T-cell (primary cell): ENCODE results near the gene MPPED1. TPM values are rescaled to one million over a fixed set of nuclear protein-coding genes. Genes with fewer than 3 reads are reported as not detected.

Source experiments
- ATAC-seq, 4 experiments: fragments of 200-7000 bp in 3 of 4; fragments of 150-1000 bp in 1 of 4; cut with Tn5 transposase; replicated peaks in 1 of 4; 1 replicate in 3 of 4; 2 replicates in 1 of 4; pipeline ENCODE4 v1.10.0; 2021; ENCODE audit warnings: moderate library complexity in 3 of 4, mild to moderate bottlenecking in 2 of 4, moderate number of reproducible peaks in 1 of 4
- CTCF ChIA-PET, 2 donors: fragments of 300-600 bp; sonication (Branson Sonifier 250); formaldehyde crosslinking; loops; one replicate each; lab custom pipeline; 2022; ENCODE audit warnings: antibody characterized with exemption in 2 of 2; lab: Charles Lee
- POLR2A ChIA-PET, 2 donors: fragments of 300-600 bp; sonication (Branson Sonifier 250); formaldehyde crosslinking; loops; one replicate each; lab custom pipeline; 2022; ENCODE audit warnings: antibody characterized with exemption in 2 of 2; lab: Charles Lee
- DNase-seq, 35 experiments: peaks; one replicate each; pipeline versions ENCODE4 v3.0.0 to v3.0.0-alpha.2; 2013 to 2023
- H3K27ac ChIP-seq: one replicate; pipeline ENCODE4 v1.5.1; 2013; ENCODE audit warnings: low read length
- H3K27me3 ChIP-seq, 2 experiments: replicated peaks in 1 of 2; 1 replicate in 1 of 2; 2 replicates in 1 of 2; pipeline versions ENCODE4 v1.6.1 to v1.7.0; 2013; ENCODE audit warnings: low read length in 1 of 2, mixed read lengths in 1 of 2; ENCODE audit not compliant: control insufficient read depth in 2 of 2, insufficient read depth in 2 of 2; ENCODE audit errors: extremely low read depth in 1 of 2
- H3K36me3 ChIP-seq, 2 donors: 1 replicate in 1 of 2; 2 replicates in 1 of 2; pipeline versions ENCODE4 v1.6.1 to v1.7.0; 2013; ENCODE audit warnings: low read length in 1 of 2; ENCODE audit not compliant: control insufficient read depth in 2 of 2, insufficient read depth in 1 of 2; ENCODE audit errors: extremely low read depth in 1 of 2
- H3K4me1 ChIP-seq, 2 experiments: 1 replicate in 1 of 2; 2 replicates in 1 of 2; pipeline versions ENCODE4 v1.6.1 to v1.7.0; 2013; ENCODE audit warnings: low read length in 2 of 2, mixed read lengths in 1 of 2; ENCODE audit not compliant: insufficient read depth in 2 of 2, control insufficient read depth in 1 of 2; ENCODE audit errors: extremely low read depth in 1 of 2
- H3K4me3 ChIP-seq, 2 donors: 1 replicate in 1 of 2; 2 replicates in 1 of 2; pipeline versions ENCODE4 v1.5.1 to v1.7.0; 2013; ENCODE audit warnings: mild to moderate bottlenecking in 2 of 2, low read length in 1 of 2, moderate library complexity in 1 of 2; ENCODE audit not compliant: control insufficient read depth in 1 of 2; ENCODE audit errors: extremely low read depth in 1 of 2
- H3K9me3 ChIP-seq: 2 replicates; pipeline ENCODE4 v1.7.0; 2013
- H3K27ac Mint-ChIP-seq, 2 donors: one replicate each; pipeline ENCODE4 v1.8.0; 2020 to 2021; ENCODE audit warnings: mild to moderate bottlenecking in 2 of 2, mixed read lengths in 2 of 2
- H3K27me3 Mint-ChIP-seq, 2 donors: one replicate each; pipeline ENCODE4 v1.8.0; 2021 to 2022; ENCODE audit warnings: mixed read lengths in 2 of 2
- H3K36me3 Mint-ChIP-seq: one replicate; pipeline ENCODE4 v1.8.0; 2021; ENCODE audit warnings: mixed read lengths
- H3K4me1 Mint-ChIP-seq, 3 donors: one replicate each; pipeline ENCODE4 v1.8.0; 2020 to 2022; ENCODE audit warnings: mixed read lengths in 3 of 3, mild to moderate bottlenecking in 1 of 3
- H3K4me3 Mint-ChIP-seq, 3 donors: one replicate each; pipeline ENCODE4 v1.8.0; 2020 to 2022; ENCODE audit warnings: mild to moderate bottlenecking in 3 of 3, mixed read lengths in 3 of 3, moderate library complexity in 3 of 3
- H3K9me3 Mint-ChIP-seq, 3 donors: one replicate each; pipeline ENCODE4 v1.8.0; 2020 to 2022; ENCODE audit warnings: mixed read lengths in 3 of 3
- WGBS: methylation state at CpG from one replicate; pipeline ENCODE4 v1.1.5; 2013; ENCODE audit warnings: missing lambda C conversion rate; ENCODE audit not compliant: insufficient coverage; 5-methylcytosine and 5-hydroxymethylcytosine counted together
- total RNA-seq, 35 experiments: library from RNA in 6 of 35; stranded (reverse) in 6 of 35; fragments of 120-200 nt in 1 of 35; gene quantifications; one replicate each; pipeline versions ENCODE4 v1.2.1 to v1.2.4 and lab custom pipeline; 2013 to 2026

MPPED1 gene
- total RNA-seq, 5 donors from 2014 or later (not counting 1 experiment from before 2014, with no cell fraction given): not detected

DNA sequence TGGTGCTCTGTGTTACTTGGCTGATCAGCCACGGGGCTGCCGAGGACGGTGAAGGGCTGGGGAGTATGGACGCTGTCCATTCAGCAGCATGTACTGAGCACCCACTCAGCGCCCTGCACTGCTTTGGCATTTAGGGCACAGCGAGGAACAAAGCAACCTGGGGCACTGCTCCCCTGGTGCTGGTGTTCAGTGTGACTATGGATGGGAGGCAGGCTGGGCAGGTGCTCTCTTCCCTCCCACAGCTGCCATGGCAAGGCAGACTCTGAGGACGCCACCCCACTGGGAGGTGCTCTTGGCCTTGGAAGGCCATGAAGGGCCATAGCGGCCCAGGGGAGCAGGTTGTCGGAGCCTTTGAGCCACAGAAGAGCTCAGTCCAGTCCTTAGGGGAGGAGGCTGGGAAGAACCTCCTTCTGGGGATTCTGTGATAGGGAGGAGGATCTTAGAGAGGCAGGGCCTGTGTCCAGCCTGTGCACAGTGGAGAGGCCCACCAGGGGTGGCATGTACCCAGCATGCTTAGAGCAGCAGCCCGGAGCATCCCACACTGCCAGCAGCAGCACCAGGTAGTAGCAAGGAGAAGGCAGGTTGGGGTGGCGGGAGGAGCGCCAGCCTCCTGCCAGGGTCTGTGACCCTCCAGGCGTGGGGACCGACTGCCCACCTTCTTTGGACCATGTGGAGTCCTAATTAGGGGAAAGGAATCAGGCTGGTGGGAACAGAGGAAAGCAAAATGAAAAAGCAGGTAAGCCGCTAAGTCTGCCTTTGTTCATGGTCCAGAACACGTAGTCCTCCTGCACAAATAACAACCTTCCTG lies 141.8 kb downstream of the MPPED1 start:
- Histone ChIP-seq H3K27ac (no peak overlapping the region), H3K27me3 (peaks cover 0 to 16% of the 10 kb centered on the region in 2 experiments), H3K9me3 (no peaks in the 10 kb centered on the region), H3K4me1 (no peaks in the 10 kb centered on the region), H3K4me3 (no peak overlapping the region), H3K36me3 (no peaks in the 10 kb centered on the region)
- ChIA-PET POLR2A (no interaction called here), CTCF (no interaction called here)
- ATAC-seq (no peak), DNase-seq (no peak)
- Mint-ChIP-seq H3K27me3 (peaks cover 5 to 20% of the 10 kb centered on the region in 2 donors), H3K4me1 (no peaks in the 10 kb centered on the region), H3K4me3 (no peak overlapping the region), H3K9me3 (peaks cover 0 to 2% (median 0%) of the 10 kb centered on the region in 3 donors), H3K27ac (no peak overlapping the region), H3K36me3 (no peaks in the 10 kb centered on the region)
- WGBS: 86% methylated on average over 15 of the region's 16 CpGs

DNA sequence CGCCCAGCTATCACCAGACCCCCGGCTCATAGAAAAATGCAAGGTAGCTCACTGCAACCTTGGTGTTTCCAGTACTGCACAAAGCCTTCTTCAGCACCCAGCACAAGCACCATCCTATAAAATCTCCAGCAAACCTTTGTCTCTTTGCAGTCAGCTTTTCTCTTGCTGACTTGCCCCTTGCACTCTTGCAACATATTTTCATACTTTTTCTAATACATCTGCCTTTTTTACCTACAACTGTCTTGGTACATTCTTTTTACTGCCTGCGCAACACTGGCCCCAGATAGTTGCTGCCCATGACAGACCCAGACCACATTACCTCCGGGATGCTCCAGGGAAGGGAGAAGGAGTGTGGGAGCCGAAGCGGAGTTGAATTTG lies 142.4 kb downstream of the MPPED1 start:
- no peak for ATAC-seq
- no peak overlapping the region for H3K27ac ChIP-seq
- no peak overlapping the region for H3K4me3 Mint-ChIP-seq
- H3K36me3 ChIP-seq: no peaks in the 10 kb centered on the region
- no peak overlapping the region for H3K27ac Mint-ChIP-seq
- ChIA-PET CTCF (no interaction called here), POLR2A (no interaction called here)
- H3K9me3 ChIP-seq: no peaks in the 10 kb centered on the region
- 80% methylated on average over 2 of the region's 6 CpGs for WGBS
- H3K9me3 Mint-ChIP-seq: peaks cover 0 to 5% (median 0%) of the 10 kb centered on the region in 3 donors
- H3K36me3 Mint-ChIP-seq: no peaks in the 10 kb centered on the region
- H3K4me1 Mint-ChIP-seq: no peaks in the 10 kb centered on the region
- no peak for DNase-seq
- H3K27me3 Mint-ChIP-seq: peaks cover 5 to 20% of the 10 kb centered on the region in 2 donors
- no peak overlapping the region for H3K4me3 ChIP-seq
- H3K27me3 ChIP-seq: peaks cover 0 to 16% of the 10 kb centered on the region in 2 experiments
- H3K4me1 ChIP-seq: no peaks in the 10 kb centered on the region

DNA sequence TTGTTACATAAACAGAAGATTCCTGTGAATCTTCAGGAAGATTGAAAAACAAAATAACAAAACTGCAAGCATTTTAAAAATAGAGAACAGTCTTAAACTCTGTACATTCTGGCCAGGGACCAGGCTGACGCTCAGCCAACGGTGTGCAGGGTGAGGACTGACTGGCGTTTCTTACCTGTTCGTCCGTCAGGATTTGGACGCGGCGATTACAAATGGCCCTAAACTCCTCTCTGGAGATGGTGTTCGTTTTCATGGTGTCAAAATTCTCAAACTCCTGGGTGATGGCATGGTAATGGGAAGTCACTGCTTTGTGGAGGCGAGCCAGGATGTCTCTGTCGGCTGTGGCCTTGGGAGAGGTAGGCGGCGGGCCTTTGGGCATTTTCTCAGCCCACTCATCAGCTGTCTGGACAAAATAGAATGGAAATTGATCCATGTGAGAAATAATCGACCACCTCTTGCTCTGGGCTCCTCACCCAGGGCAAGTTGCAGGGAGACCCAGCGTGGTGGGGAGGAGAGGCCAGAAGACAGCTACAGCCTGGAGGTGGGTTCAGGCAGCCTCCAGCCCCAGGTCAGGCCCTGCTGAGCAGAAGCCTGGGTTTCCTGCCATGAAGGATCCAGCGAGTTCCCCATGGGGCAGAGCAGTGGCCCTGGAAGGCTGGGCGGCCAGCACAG lies 143.0 kb downstream of the MPPED1 start:
- no peak for DNase-seq
- no peak overlapping the region for H3K4me3 ChIP-seq
- Mint-ChIP-seq H3K27ac (no peak overlapping the region), H3K9me3 (peaks cover 0 to 5% (median 0%) of the 10 kb centered on the region in 3 donors), H3K36me3 (no peaks in the 10 kb centered on the region), H3K27me3 (peaks cover 5 to 20% of the 10 kb centered on the region in 2 donors), H3K4me3 (no peak overlapping the region), H3K4me1 (no peaks in the 10 kb centered on the region)
- no peak for ATAC-seq
- ChIA-PET POLR2A (no interaction called here), CTCF (no interaction called here)
- H3K27ac ChIP-seq: no peak overlapping the region
- H3K4me1 ChIP-seq: no peaks in the 10 kb centered on the region
- peaks cover 0 to 16% of the 10 kb centered on the region in 2 experiments for H3K27me3 ChIP-seq
- no peaks in the 10 kb centered on the region for H3K9me3 ChIP-seq
- WGBS: 86% methylated on average over 12 of the region's 17 CpGs
- no peaks in the 10 kb centered on the region for H3K36me3 ChIP-seq

DNA sequence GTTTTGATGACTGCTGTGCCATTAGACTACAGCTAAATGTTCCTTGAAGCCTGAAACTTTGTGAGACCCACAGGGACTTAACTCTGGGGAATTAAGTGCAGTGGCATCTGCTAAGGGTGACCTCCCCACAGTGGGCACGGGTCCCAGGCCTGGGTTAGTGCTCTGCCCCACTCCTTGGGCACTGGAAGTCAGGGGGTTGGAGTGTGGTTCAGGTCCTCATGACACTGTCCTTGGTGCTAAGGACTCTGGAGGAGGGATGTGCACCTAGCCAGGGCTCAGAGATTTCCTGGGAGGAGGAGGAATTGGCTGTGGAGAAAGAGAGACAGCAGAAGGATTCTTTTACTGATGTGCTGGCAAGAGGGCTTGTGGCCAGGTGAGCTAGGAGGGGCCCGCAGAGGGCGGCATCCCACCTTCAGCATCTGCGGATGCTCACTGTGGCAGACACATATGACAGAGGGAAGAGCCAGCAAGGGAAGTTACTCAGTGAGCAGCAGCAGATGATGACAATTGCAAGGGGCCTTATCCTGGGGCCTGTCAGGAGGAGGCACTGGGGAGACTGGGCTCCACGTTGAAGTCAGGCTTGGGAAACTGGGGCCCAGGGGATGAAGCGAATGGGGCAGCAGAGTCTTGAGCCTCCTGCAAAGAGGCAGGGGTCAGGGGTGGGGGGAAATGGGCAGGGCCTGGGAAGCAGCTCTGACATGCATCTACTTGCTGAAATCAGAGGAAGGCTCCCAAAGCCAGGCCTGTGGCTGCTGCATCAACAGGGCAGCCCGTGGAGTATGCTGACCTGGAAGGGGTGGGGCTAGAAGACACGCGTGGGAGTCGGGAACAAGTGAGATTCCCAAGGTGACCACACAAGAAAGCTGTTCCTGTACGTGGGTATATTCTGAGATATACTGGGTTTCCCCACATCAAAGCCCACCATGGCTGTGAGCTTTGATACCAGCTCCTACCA lies 144.0 kb downstream of the MPPED1 start:
- CTCF ChIA-PET: no interaction called here
- Histone ChIP-seq H3K4me1 (no peaks in the 10 kb centered on the region), H3K9me3 (no peaks in the 10 kb centered on the region), H3K27ac (no peak overlapping the region), H3K4me3 (no peak overlapping the region), H3K36me3 (no peaks in the 10 kb centered on the region), H3K27me3 (peaks cover 0 to 20% of the 10 kb centered on the region in 2 experiments)
- Mint-ChIP-seq H3K27me3 (peaks cover 5 to 23% of the 10 kb centered on the region in 2 donors), H3K4me1 (no peaks in the 10 kb centered on the region), H3K36me3 (no peaks in the 10 kb centered on the region), H3K9me3 (peaks cover 0 to 5% (median 0%) of the 10 kb centered on the region in 3 donors), H3K4me3 (no peak overlapping the region), H3K27ac (no peak overlapping the region)
- 71% methylated on average over 10 of the region's 11 CpGs for WGBS
- ATAC-seq (no peak), DNase-seq (no peak)
- POLR2A ChIA-PET: no interaction called here

Other genes with a start within 250 kb of the MPPED1 start
- gene TTLL12, start 224.9 kb upstream of the MPPED1 start, total RNA-seq: 10 to 100 TPM; 17.1 to 38.1 (median 33.8) TPM
- gene SCUBE1, start 68.6 kb upstream of the MPPED1 start, total RNA-seq: under 1 TPM in 2 of 5 donors, not detected in 3; 0.03 to 0.10 TPM